AG04450 (cell line): ENCODE data around the gene MEIS3. TPM values are rescaled to one million over a fixed set of nuclear protein-coding genes. Genes with fewer than 3 reads are reported as not detected.

ENCODE experiments used
- CTCF ChIA-PET: fragments of 300-600, 350-600 bp; formaldehyde crosslinking; extraction: SDS; loops from one replicate; lab custom pipeline; 2022; ENCODE audit warnings: antibody characterized with exemption, inconsistent platforms; lab: Charles Lee
- POLR2A ChIA-PET: fragments of 350-600 bp; formaldehyde crosslinking; extraction: SDS; loops from one replicate; lab custom pipeline; 2021; ENCODE audit warnings: antibody characterized with exemption, inconsistent platforms; lab: Yijun Ruan, JAX
- DNase-seq: peaks from one replicate; pipeline ENCODE4 v3.0.0-alpha.2; 2011; ENCODE audit warnings: low read depth, low spot score
- H3K27ac ChIP-seq: one replicate; pipeline ENCODE4 v1.5.1; 2012; ENCODE audit warnings: low read depth, low read length, control low read depth
- H3K27me3 ChIP-seq: one replicate; pipeline ENCODE4 v1.6.0; 2012; ENCODE audit warnings: low read length; ENCODE audit not compliant: control insufficient read depth, insufficient read depth
- H3K4me3 ChIP-seq: 2 replicates; pipeline ENCODE4 v1.5.1; 2011; ENCODE audit warnings: mild to moderate bottlenecking, low read depth, low read length, control low read depth
- H3K9me3 ChIP-seq: 2 replicates; pipeline ENCODE4 v1.5.1; 2012; ENCODE audit warnings: low read length; ENCODE audit not compliant: control insufficient read depth, insufficient read depth
- CTCF ChIP-seq: IDR thresholded peaks from 2 replicates; pipeline ENCODE4 v1.5.1; 2011; ENCODE audit warnings: low read depth, low read length, control low read depth, inconsistent platforms
- polyA plus RNA-seq: library from polyadenylated mRNA; depleted of rRNA; stranded (reverse); fragments of >200 nt; gene quantifications from 2 replicates; pipeline ENCODE4 v1.2.3, GENCODE V29; 2011

Gene MEIS3
- polyA plus RNA-seq, 1 experiment, result 21.6 TPM

DNA sequence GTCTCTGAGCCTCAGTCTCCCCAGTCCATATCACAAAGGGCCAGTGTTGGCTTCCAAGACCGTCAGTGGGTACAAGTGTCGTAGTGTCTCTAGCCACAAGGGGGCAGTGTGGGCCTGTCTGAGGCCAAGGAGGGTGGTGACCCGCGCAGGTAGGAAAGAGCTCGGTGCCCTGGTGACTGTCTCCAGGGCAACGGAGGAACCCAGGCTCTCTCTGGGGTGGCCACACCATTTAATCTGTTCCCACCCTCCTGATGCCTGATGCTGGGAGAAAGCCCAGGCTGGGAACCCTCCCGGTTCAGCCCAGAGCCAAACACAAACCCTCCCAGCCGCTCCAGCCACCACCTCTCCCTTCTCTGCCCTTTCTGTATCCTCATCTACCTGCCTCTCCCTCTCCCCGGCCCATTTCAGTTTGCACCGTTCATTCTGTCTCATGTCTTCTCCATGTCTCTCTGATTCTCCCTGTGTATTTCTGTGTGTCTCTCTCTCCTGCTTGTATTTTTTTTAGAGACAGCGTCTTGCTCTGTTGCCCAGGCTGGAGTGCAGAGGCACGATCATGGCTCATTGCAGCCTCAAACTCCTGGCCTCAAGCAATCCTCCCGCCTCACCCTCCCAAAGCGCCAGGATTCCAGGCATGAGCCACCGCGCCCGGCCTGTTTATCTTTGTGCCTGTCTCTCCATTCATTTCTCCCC is 17.5 kb upstream of the MEIS3 start:
- H3K4me3 ChIP-seq, result no peak overlapping the region
- TF ChIP-seq CTCF, result peak; percentile 86
- H3K27me3 ChIP-seq, result peaks cover 13% of the 10 kb centered on the region
- ChIA-PET POLR2A (no interaction called here), CTCF (interaction anchor here (0.6 to 9.0 kb wide), 22 partner anchors 9 to 631 kb away, joined by 3 to 212 read pairs (median 4); partner anchors contain the start of genes EHD2, KPTN and NAPA)
- H3K9me3 ChIP-seq, result no peaks in the 10 kb centered on the region
- no peak overlapping the region for H3K27ac ChIP-seq
- no peak for DNase-seq

DNA sequence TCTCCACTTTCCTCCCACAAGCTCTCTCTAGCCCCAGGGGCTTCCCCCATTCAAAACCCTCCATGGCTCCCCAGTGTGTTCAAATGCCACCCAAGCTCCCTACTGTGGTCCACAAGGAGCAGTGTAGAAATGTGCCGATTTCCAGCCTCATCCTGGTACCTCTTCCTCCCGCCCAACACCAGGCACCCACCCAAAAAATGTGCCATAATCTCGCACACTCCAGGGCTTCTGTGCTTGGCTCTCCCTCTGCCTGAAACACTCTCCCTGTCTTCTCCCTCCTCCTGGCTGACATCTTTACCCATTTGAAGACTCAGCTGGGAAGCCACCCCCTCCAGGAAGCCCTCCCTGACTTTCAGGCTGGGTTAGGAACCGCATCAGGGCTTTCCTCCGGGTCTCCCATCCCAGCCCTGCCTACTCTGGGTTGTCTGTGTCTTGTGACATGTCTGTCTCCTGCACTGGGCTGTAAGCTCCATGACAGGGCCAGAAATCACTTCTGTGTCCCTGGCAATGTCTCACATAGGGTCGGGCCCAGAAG is 16.6 kb upstream of the MEIS3 start:
- Histone ChIP-seq H3K4me3 (no peak overlapping the region), H3K27me3 (peaks cover 9% of the 10 kb centered on the region), H3K27ac (no peak overlapping the region), H3K9me3 (no peaks in the 10 kb centered on the region; the same call in 1 of the 2 replicates)
- TF ChIP-seq CTCF, result no peak
- ChIA-PET POLR2A (no interaction called here), CTCF (interaction anchor here (0.6 to 9.0 kb wide), 21 partner anchors 8 to 632 kb away, joined by 3 to 212 read pairs (median 4); partner anchors contain the start of genes EHD2 and NAPA)
- DNase-seq, result no peak

- Histone ChIP-seq H3K4me3 (no peak overlapping the region), H3K27me3 (peaks cover 4% of the 10 kb centered on the region), H3K27ac (no peak overlapping the region), H3K9me3 (no peaks in the 10 kb centered on the region; the same call in 1 of the 2 replicates)
- ChIA-PET POLR2A (interaction anchor here (0.7 kb wide), 1 partner anchor 37 kb away, joined by 3 read pairs; no protein-coding TSS in a partner anchor), CTCF (interaction anchor here (0.6 to 9.0 kb wide), 5 partner anchors 13 to 273 kb away, joined by 3 to 212 read pairs (median 11); partner anchors contain the start of gene EHD2)
- no peak for TF ChIP-seq CTCF
- no peak for DNase-seq
Observed at GRCh38 chr19:47435196-47435595, 15.9 kb upstream of the MEIS3 start.

- ChIA-PET CTCF (interaction anchor here (1.0 to 9.0 kb wide), 6 partner anchors 11 to 274 kb away, joined by 3 to 212 read pairs (median 6); partner anchors contain the start of genes EHD2 and NAPA), POLR2A (interaction anchor here (0.6 to 1.0 kb wide), 2 partner anchors 49 to 594 kb away, joined by 3 to 6 read pairs; no protein-coding TSS in a partner anchor)
- H3K27me3 ChIP-seq, result peaks cover 4% of the 10 kb centered on the region
- no peak overlapping the region for H3K27ac ChIP-seq
- no peaks in the 10 kb centered on the region; the same call in 1 of the 2 replicates for H3K9me3 ChIP-seq
- no peak for TF ChIP-seq CTCF
- no peak overlapping the region for H3K4me3 ChIP-seq
- no peak for DNase-seq
Observed at GRCh38 chr19:47434088-47434487, 14.8 kb upstream of the MEIS3 start.
